ENCODE results near the gene TYSND1.
A peak's percentile ranks its signal among the peaks of the same experiment; 100 is the strongest.
"Not testable (repeated sequence)": the region's sequence is repeated elsewhere in the genome, so short reads cannot be mapped to it uniquely, and the experiment has no call there.

The TYSND1 gene

GRCh38 chr10:70160798-70161197 lies 14.3 kb upstream of the TYSND1 start:
- no peak overlapping the region for H3K9ac ChIP-seq (ENCODE audit: low read length)
- H3K27ac ChIP-seq (ENCODE audit: low read depth, low read length), result no peak overlapping the region
- no peak overlapping the region for H3K4me3 ChIP-seq (ENCODE audit: low read length)
- peaks cover 16% of the 10 kb centered on the region for H3K36me3 ChIP-seq (ENCODE audit: control insufficient read depth, insufficient read depth, low read length)
- H3K4me1 ChIP-seq (ENCODE audit: control insufficient read depth, insufficient read depth, low read length), result peaks cover 4% of the 10 kb centered on the region
- H3K27me3 ChIP-seq (ENCODE audit: control insufficient read depth, insufficient read depth, low read length), result no peaks in the 10 kb centered on the region

GRCh38 chr10:70159366-70159765 lies 12.9 kb upstream of the TYSND1 start:
- H3K36me3 ChIP-seq (ENCODE audit: control insufficient read depth, insufficient read depth, low read length), result peaks cover 23% of the 10 kb centered on the region
- H3K4me3 ChIP-seq (ENCODE audit: low read length); H3K27ac ChIP-seq (ENCODE audit: low read depth, low read length); H3K4me1 ChIP-seq (ENCODE audit: control insufficient read depth, insufficient read depth, low read length); H3K27me3 ChIP-seq (ENCODE audit: control insufficient read depth, insufficient read depth, low read length); H3K9ac ChIP-seq (ENCODE audit: low read length): not testable (repeated sequence)

- peaks cover 4% of the 10 kb centered on the region for H3K4me1 ChIP-seq (ENCODE audit: control insufficient read depth, insufficient read depth, low read length)
- peaks cover 26% of the 10 kb centered on the region for H3K36me3 ChIP-seq (ENCODE audit: control insufficient read depth, insufficient read depth, low read length)
- H3K27ac ChIP-seq (ENCODE audit: low read depth, low read length), result no peak overlapping the region
- H3K9ac ChIP-seq (ENCODE audit: low read length), result no peak overlapping the region
- H3K4me3 ChIP-seq (ENCODE audit: low read length), result no peak overlapping the region
- H3K27me3 ChIP-seq (ENCODE audit: control insufficient read depth, insufficient read depth, low read length), result no peaks in the 10 kb centered on the region
Observed at GRCh38 chr10:70158113-70158512, 11.6 kb upstream of the TYSND1 start.

- Histone ChIP-seq H3K9ac (ENCODE audit: low read length) (no peak overlapping the region), H3K36me3 (ENCODE audit: control insufficient read depth, insufficient read depth, low read length) (peaks cover 33% of the 10 kb centered on the region), H3K4me1 (ENCODE audit: control insufficient read depth, insufficient read depth, low read length) (no peaks in the 10 kb centered on the region), H3K27ac (ENCODE audit: low read depth, low read length) (no peak overlapping the region), H3K27me3 (ENCODE audit: control insufficient read depth, insufficient read depth, low read length) (no peaks in the 10 kb centered on the region), H3K4me3 (ENCODE audit: low read length) (no peak overlapping the region)
Observed at GRCh38 chr10:70155255-70155838, 8.8 kb upstream of the TYSND1 start.

GRCh38 chr10:70148516-70148915 lies 2.0 kb upstream of the TYSND1 start:
- Histone ChIP-seq H3K36me3 (ENCODE audit: control insufficient read depth, insufficient read depth, low read length) (peaks cover 14% of the 10 kb centered on the region), H3K27ac (ENCODE audit: low read depth, low read length) (no peak overlapping the region), H3K4me3 (ENCODE audit: low read length) (no peak overlapping the region), H3K4me1 (ENCODE audit: control insufficient read depth, insufficient read depth, low read length) (peaks cover 9% of the 10 kb centered on the region), H3K27me3 (ENCODE audit: control insufficient read depth, insufficient read depth, low read length) (no peaks in the 10 kb centered on the region), H3K9ac (ENCODE audit: low read length) (no peak overlapping the region)

GRCh38 chr10:70147259-70147625 lies 742 bp upstream of the TYSND1 start:
- peak overlapping the region; percentile 18 for H3K4me3 ChIP-seq (ENCODE audit: low read length)
- peaks cover 9% of the 10 kb centered on the region for H3K4me1 ChIP-seq (ENCODE audit: control insufficient read depth, insufficient read depth, low read length)
- no peak overlapping the region for H3K9ac ChIP-seq (ENCODE audit: low read length)
- peak overlapping the region; percentile 68 for H3K27ac ChIP-seq (ENCODE audit: low read depth, low read length)
- H3K36me3 ChIP-seq (ENCODE audit: control insufficient read depth, insufficient read depth, low read length), result peaks cover 10% of the 10 kb centered on the region
- no peaks in the 10 kb centered on the region for H3K27me3 ChIP-seq (ENCODE audit: control insufficient read depth, insufficient read depth, low read length)

- Histone ChIP-seq H3K4me1 (ENCODE audit: control insufficient read depth, insufficient read depth, low read length) (peaks cover 9% of the 10 kb centered on the region), H3K4me3 (ENCODE audit: low read length) (peak overlapping the region; percentile 95), H3K27ac (ENCODE audit: low read depth, low read length) (peak overlapping the region; percentile 68), H3K9ac (ENCODE audit: low read length) (peak overlapping the region; percentile 57), H3K27me3 (ENCODE audit: control insufficient read depth, insufficient read depth, low read length) (no peaks in the 10 kb centered on the region), H3K36me3 (ENCODE audit: control insufficient read depth, insufficient read depth, low read length) (peaks cover 3% of the 10 kb centered on the region)
Observed at GRCh38 chr10:70145666-70146488, 623 bp downstream of the TYSND1 start.

- H3K27me3 ChIP-seq (ENCODE audit: control insufficient read depth, insufficient read depth, low read length), result no peaks in the 10 kb centered on the region
- H3K4me3 ChIP-seq (ENCODE audit: low read length), result peak overlapping the region; percentile 95
- H3K9ac ChIP-seq (ENCODE audit: low read length), result peak overlapping the region; percentile 57
- peaks cover 3% of the 10 kb centered on the region for H3K36me3 ChIP-seq (ENCODE audit: control insufficient read depth, insufficient read depth, low read length)
- H3K4me1 ChIP-seq (ENCODE audit: control insufficient read depth, insufficient read depth, low read length), result peaks cover 9% of the 10 kb centered on the region
- H3K27ac ChIP-seq (ENCODE audit: low read depth, low read length), result peak overlapping the region; percentile 68
Observed at GRCh38 chr10:70145166-70145665, 1.3 kb downstream of the TYSND1 start.

GRCh38 chr10:70144372-70145110 lies 2.0 kb downstream of the TYSND1 start:
- Histone ChIP-seq H3K36me3 (ENCODE audit: control insufficient read depth, insufficient read depth, low read length) (peaks cover 3% of the 10 kb centered on the region), H3K27ac (ENCODE audit: low read depth, low read length) (no peak overlapping the region), H3K27me3 (ENCODE audit: control insufficient read depth, insufficient read depth, low read length) (no peaks in the 10 kb centered on the region), H3K4me1 (ENCODE audit: control insufficient read depth, insufficient read depth, low read length) (peaks cover 9% of the 10 kb centered on the region), H3K4me3 (ENCODE audit: low read length) (peak overlapping the region; percentile 95), H3K9ac (ENCODE audit: low read length) (no peak overlapping the region)

- Histone ChIP-seq H3K27ac (ENCODE audit: low read depth, low read length) (no peak overlapping the region), H3K4me1 (ENCODE audit: control insufficient read depth, insufficient read depth, low read length) (peaks cover 9% of the 10 kb centered on the region), H3K9ac (ENCODE audit: low read length) (no peak overlapping the region), H3K36me3 (ENCODE audit: control insufficient read depth, insufficient read depth, low read length) (no peaks in the 10 kb centered on the region), H3K27me3 (ENCODE audit: control insufficient read depth, insufficient read depth, low read length) (no peaks in the 10 kb centered on the region), H3K4me3 (ENCODE audit: low read length) (no peak overlapping the region)
Observed at GRCh38 chr10:70142555-70142954, 3.9 kb downstream of the TYSND1 start.

GRCh38 chr10:70140297-70140696 lies 6.2 kb downstream of the TYSND1 start:
- H3K36me3 ChIP-seq (ENCODE audit: control insufficient read depth, insufficient read depth, low read length), result no peaks in the 10 kb centered on the region
- H3K27ac ChIP-seq (ENCODE audit: low read depth, low read length), result no peak overlapping the region
- H3K4me1 ChIP-seq (ENCODE audit: control insufficient read depth, insufficient read depth, low read length), result peaks cover 8% of the 10 kb centered on the region
- no peak overlapping the region for H3K4me3 ChIP-seq (ENCODE audit: low read length)
- H3K9ac ChIP-seq (ENCODE audit: low read length), result no peak overlapping the region
- no peaks in the 10 kb centered on the region for H3K27me3 ChIP-seq (ENCODE audit: control insufficient read depth, insufficient read depth, low read length)

GRCh38 chr10:70139997-70140250 lies 6.6 kb downstream of the TYSND1 start:
- no peak overlapping the region for H3K27ac ChIP-seq (ENCODE audit: low read depth, low read length)
- H3K4me1 ChIP-seq (ENCODE audit: control insufficient read depth, insufficient read depth, low read length), result peaks cover 5% of the 10 kb centered on the region
- H3K9ac ChIP-seq (ENCODE audit: low read length), result no peak overlapping the region
- no peaks in the 10 kb centered on the region for H3K36me3 ChIP-seq (ENCODE audit: control insufficient read depth, insufficient read depth, low read length)
- H3K27me3 ChIP-seq (ENCODE audit: control insufficient read depth, insufficient read depth, low read length), result no peaks in the 10 kb centered on the region
- no peak overlapping the region for H3K4me3 ChIP-seq (ENCODE audit: low read length)

Data from rectal smooth muscle tissue (tissue), 1 donor.